Measurements from ENCODE around the gene MAVS.
"Not testable (repeated sequence)": the region's sequence is repeated elsewhere in the genome, so short reads cannot be mapped to it uniquely, and the experiment has no call there.

The MAVS gene

DNA sequence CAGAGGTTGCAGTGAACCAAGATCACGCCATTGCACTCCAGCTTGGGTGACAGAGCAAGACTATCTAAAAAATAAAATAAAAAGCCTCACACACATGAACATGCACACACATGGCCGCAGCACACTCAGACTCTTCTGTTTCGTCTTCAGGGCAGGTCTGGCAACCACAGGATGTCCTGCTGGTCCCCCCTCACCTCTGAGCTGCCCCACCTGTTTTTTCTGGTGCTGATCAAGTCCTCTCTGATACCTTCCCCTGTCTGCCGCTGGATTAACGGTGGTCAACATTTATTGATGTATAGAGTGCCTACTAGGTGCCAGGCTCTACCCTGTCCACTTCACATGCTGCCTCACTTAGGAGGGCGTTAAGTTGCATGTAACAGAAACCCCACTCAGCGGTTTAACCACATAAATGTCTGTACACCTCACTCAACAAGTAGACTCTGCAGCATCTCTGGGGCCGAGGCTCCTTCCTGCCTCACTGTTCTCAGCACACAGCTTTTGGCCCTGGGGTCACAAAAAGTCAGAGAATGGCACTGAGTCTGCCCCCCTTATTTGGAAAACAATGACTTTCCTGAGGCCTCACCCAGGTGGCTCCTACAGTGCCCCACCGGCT lies 30.8 kb upstream of the MAVS start:
- DNase-seq (ENCODE audit: low read depth, low spot score), result no peak

DNA sequence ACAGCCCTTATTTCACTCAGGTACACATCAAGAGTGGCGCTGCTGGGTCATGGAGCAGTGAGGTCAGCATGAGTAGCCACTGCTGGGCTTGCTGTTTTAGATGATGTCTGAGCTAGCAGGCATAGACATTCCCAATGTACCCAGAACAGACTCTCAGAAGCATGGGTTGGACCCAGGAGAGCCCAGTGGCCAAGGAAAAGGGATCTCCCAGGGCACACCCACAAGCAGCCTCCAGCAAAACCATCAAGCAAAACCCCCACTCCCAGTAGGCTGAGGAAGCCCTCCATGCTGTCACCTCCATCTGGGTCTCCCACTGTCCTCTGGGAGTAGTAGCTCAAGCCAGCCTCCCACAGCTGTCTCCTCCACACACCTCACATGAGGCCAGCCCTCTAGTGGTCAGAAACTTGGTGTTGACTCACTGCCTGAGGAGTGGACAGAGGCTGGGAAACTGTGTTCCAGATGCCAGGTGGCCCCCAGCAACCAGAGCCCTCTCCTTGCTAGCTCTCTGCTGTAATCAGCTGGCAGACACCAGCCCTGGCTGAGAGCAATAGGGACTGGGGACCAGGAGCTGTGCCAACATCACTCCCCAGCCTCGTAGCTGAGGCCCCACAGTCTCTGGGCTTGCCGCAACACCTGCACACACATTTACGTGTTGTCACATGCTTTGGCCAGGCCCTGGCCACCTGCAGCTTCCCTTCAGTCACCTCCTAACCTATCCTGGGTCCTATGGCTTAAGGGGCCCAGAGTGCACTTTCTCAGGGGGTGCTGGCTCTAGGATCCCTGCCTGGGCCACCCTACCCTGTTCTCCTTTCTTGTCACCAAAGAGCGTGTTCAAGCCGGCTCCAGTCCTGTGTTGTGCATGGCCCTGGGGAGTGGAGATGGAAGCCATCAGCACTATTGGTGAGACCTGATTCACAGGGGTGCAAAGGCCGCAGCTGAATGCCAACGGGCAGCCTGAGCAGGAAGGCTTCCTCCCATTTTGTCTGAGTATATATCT lies 28.2 kb upstream of the MAVS start:
- DNase-seq (ENCODE audit: low read depth, low spot score), result peak; percentile 79

DNA sequence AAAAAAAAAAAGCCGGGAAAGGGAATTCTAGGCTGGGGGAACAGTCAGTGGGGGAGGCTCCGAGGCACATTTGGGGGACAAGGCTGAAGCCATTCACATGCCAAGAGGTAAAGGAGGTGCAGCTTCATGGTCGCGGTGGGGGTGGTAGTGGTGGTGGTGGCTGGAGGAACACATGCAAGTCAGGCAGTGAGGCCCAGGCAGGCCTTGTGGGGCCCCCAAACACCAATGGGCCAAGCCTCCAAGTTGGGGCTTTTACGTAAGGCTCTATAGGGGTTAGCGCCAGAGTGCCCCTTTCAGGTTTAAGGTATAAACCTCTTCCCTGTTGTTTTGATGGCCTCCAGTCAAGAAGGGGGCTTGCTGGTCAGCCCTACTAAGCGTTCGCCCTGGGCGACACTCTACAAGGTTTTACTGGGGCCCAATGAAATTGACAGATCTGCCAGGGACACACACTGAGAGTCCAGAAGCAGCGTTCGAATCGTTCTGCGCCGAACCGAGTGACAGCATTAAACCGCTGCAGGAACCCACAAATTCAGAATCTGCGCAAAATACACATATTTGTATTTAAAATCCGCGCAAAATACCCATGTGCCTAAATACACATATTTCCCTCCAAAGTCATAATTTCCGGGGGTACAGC lies 27.1 kb upstream of the MAVS start:
- DNase-seq (ENCODE audit: low read depth, low spot score), result no peak

DNA sequence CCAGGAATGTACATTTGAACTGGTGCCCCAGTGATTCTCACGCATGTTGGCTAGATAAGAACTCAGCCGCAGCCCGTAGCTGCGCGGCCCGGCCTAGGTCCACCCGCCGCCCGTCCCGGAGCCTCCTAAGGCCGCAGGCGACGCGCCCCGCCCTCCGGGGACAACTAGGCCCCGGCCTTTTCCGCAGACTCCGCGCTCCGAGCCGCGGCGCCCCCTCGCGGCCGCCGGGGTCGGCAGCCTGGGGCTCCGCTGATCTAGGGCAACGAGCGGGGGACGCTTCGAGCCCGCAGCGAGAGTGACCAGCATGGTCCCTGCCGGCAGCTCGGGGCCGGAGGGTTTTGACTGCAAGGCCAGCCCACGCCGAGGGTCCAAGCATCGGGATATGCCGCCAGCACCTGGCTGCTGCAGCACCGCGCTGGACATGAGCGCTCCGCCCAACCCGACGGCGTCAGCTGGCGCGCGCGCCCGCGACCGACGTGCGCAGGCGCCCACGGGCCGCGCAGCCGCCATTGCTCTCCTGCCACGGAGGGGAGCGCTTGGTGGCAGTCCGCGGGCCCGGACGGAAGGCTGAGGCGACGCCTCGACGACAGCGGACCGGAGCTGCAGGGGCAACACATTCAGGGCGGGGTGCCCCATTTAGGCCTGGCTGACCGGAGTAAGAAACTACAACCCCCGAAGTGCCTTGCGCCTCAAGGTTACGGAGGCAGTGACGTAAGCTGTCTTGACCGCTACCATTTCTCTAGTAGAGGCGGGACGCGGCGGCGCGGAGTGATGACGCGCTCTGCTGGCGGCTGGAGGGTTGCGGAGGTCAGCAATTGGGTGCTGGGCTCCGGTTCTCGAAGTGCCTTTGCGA lies 26.4 kb upstream of the MAVS start, which contains the start of gene AP5S1:
Gene AP5S1, plus strand, starts transcription at position 500 of the 853 bp plus-strand sequence. CDS start 1,571 bp downstream, outside the sequence.
- DNase-seq (ENCODE audit: low read depth, low spot score), result peak; percentile 98

DNA sequence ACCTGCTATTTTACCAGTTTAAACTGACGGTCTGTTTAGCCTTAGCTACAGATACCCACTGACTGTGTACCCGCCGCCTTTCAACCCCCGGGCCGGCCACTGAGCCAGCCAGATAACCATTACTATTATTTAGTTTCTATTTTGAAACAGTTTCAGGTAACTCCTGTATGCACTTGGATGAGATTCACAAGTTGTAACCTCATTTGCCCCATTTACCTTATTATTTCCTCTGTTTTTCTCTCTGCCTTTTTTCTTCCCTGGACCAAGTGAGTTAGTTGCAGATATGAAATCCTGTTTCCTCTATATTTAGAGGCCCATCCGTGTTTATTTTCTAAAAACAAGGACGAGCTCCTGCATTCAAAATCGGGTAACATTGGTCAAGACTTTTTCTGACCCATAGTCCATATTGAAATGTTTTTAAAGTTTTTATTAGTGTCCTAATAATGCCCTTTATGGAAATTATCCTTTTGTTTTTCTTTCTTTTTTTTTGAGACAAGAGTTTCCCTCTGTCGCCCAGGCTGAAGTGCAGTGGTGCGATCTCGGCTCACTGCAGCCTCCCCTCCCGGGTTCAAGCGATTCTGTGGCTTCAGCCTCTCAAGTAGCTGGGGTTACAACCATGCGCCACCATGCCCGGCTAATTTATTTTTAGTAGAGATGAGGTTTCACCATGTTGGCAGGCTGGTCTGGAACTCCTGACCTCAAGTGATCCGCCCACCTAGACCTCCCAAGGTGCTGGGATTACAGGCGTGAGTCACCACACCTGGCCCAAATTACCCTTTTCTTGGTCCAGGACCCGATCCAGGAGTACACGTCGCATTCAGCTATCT lies 25.5 kb upstream of the MAVS start:
- no peak for DNase-seq (ENCODE audit: low read depth, low spot score)

DNA sequence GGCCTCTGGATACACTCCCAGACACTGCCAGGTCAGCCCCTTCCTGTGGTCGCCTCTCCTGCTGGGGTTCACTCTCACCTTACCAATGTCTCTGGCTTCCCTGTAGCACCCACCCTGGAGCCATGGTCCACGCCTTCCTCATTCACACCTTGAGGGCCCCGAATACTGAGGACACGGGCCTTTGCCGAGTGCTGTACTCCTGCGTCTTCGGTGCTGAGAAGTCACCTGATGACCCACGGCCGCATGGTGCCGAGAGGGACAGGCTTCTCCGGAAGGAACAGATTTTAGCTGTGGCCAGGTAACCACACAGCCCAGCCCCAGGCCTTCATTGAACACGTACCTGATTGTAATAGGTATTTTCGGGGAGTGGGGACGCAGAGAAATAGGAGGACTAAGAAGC lies 24.6 kb upstream of the MAVS start:
- no peak for DNase-seq (ENCODE audit: low read depth, low spot score)

DNA sequence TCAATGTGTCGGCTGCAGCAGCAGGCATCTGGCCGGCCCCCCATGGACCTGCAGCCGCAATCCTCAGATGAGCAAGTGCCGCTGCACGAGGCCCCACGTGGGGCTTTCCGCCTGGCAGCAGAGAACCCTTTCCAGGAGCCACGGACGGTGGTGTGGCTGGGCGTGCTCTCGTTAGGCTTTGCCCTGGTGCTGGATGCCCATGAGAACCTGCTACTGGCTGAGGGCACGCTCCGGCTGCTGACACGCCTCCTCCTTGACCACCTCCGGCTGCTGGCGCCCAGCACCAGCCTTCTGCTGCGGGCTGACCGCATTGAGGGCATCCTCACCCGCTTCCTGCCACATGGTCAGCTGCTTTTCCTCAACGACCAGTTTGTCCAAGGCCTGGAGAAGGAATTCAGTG lies 22.8 kb upstream of the MAVS start:
- no peak for DNase-seq (ENCODE audit: low read depth, low spot score)

DNA sequence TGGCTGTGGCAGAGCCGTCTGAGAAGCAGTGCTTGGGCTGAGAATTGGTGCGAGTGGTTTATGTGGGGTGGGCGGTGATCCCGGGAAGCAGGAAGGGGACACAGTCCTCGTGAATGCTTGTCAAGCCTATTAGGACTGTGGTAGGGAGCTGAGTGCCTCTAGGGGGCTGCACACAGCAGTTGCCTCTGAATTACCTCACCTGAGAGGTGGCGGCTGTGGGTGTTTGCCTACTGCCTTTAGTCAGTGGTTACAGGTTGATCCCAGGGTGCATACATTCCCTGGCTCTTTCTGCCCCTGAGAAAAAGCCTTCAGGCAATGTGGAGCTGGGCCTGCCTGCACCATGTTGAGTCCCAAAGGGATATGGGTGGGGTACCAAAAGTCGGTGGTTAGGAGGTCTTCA lies 21.1 kb upstream of the MAVS start:
- no peak for DNase-seq (ENCODE audit: low read depth, low spot score)

DNA sequence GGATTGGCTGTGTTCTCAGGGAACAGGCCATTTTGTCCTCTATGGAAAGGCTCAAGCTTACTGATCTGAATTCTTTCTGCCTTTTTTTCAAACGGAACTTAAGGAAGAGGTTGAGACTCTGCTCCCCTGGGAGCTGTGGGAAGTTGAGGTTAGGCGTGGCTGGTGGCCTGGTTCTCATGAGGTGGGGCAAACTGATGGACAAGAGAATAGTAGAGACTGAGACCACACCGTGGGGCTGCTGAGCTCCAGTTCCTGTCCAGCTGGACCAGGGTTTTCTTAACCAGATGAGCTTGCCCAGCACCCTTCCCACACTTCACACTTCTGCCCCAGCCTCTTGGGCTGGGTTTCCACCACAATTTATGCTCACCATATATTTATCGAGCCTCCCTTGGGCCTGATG lies 20.2 kb upstream of the MAVS start:
- DNase-seq (ENCODE audit: low read depth, low spot score), result no peak

DNA sequence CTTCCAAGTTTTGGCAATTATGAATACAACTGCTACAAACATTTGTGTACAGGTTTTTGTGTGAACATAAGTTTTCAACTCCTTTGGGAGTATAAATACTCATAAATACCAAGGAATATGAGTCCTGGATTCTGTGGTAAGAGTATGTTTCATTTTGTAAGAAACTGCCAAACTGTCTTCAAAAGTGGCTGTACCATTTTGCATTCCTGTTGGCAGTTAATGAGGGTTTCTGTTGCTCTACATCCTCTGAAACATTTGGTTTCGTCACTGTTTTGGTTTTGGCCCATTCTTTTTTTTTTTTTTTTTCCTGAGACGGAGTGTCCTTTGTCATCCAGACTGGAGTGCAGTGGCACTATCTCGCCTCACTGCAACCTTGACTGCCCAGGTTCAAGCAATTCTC lies 17.8 kb upstream of the MAVS start:
- DNase-seq (ENCODE audit: low read depth, low spot score), result no peak

DNA sequence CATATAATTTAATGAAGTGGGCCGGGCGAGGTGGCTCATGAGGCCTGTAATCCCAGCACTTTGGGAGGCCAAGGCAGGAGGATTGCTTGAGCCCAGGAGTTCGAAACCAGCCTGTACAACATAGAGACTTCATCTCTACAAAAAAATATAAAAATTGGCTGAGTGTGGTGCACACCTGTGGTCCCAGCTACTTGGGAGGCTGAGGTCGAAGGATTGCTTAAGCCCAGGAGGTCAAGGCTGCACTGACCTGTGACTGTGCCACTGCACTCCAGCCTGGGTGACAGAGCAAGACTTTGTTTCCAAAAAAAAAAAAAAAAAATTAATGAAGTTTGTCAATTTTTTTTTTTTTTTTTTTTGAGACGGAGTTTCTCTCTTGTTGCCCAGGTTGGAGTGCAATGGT lies 16.7 kb upstream of the MAVS start:
- DNase-seq (ENCODE audit: low read depth, low spot score), result not testable (repeated sequence)

DNA sequence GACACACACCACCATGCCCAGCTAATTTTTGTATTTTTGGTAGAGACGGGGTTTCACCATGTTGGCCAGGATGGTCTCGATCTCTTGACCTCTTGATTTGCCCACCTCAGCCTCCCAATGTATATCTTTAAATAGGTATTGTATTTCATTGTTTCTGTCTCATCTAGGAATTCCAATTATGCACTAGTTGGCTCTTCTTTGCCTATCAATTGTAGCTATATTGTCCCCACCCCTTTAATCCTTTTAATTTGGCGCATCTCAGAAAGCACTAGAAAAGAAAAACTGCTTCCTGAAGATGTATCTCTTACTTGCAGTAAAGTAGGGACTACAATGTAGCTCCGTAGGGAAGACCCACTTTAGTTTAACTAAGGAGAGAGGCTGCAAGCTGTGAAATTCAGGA lies 10.5 kb upstream of the MAVS start:
- DNase-seq (ENCODE audit: low read depth, low spot score), result no peak

DNA sequence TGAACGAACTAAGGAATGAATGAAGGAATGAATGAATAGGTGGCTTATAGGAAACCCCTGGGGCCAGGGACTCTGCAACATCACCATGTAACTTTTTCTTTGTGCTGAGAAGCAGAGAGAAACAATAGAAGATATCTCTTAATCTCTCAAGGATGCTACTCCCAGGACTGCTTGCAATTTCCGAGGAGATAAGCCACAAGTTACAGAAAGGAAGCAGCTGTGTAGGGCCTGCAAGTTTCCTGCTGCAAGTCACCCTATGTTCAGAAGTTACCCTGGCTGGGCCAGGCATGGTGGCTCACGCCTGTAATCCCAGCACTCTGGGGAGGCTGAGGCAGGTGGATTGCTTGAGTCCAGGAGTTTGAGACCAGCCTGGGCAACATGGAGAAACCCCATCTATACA lies 7.3 kb upstream of the MAVS start:
- DNase-seq (ENCODE audit: low read depth, low spot score), result no peak

DNA sequence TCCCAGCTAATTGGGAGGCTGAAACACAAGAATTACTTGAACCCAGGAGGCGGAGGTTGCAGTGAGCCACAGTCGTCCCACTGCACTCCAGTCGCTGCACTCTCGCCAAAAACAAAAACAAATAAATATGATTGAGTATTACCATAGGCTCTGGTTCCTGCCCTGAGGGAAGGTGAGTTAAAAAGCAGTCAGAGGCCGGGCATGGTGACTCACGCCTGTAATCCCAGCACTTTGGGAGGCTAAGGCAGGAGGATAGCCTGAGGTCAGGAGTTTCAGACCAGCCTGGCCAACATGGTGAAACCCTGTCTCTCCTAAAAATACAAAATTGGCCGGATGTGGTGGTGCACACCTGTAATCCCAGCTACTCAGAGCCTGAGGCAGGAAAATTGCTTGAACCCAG lies 6.4 kb upstream of the MAVS start:
- not testable (repeated sequence) for DNase-seq (ENCODE audit: low read depth, low spot score)

DNA sequence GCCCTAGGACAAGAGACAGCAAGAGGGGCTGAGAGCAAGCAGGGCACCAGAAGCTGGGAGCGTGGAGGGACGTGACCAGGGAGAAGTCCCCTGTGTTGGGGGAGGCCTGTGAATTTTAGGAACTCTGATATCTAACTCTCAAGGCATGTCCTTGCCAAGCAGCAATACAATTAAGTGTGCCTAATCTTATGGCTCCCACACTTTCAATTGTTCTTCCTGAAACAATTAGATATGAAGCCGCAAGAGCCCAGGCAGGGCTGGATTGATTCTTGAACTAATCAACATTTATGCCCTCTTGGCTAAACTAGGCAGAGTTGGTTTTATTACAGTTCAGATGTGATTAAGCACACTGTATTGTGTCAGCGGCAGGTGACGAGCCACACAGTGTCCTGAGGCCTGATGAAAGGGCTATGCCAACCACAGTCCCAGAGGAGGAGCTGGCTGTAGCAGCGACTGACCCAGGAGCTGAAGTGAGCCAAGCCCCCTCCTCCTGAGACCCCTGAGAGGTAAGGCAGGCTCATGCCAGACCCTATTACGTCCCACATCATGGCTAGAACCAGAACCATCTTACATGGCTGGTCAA lies 4.2 kb upstream of the MAVS start:
- no peak for DNase-seq (ENCODE audit: low read depth, low spot score)

DNA sequence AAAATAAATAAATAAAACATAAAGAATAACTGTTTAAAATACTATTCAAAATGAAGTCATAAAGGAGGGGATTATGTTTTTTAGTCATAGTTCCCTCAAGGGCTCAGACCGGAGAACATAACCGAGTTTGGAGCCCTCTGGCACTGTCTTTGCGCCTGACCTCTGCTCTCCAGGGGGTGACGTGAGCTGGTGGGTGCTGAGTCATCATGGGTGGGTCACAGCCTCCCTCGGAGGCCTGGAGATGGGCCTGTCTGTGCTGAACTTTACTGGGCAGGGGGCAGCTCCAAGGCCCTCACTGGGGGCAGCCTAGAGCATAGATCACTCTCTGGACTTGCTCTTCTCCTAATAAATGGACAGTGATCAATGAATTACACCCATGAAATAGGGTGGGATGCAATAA lies 3.1 kb upstream of the MAVS start:
- peak; percentile 26 for DNase-seq (ENCODE audit: low read depth, low spot score)

DNA sequence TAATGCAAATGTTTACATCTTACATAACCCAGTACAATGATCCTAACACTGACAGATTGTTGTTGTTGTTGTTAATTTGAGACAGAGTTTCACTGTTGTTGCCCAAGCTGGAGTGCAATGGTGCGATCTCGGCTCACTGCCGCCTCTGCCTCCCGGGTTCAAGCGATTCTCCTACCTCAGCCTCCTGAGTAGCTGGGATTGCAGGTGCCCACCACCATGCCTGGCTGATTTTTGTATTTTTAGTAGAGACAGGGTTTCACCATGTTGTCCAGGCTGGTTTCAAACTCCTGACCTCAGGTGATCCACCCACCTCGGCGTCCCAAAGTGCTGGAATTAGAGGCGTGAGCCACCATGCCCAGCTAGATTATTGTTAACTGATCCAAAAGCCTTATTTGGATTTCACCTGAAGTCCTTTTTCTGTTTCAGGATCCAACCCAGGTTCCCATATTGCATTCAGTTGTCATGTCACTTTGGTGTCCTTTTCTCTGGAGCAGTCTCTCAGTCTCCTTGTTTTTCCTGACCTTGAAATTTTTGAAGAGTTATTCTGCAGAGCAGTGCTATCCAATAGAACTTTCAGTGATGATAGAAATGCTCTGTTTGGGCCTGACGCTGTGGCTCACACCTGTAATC lies 2.5 kb upstream of the MAVS start:
- not testable (repeated sequence) for DNase-seq (ENCODE audit: low read depth, low spot score)

DNA sequence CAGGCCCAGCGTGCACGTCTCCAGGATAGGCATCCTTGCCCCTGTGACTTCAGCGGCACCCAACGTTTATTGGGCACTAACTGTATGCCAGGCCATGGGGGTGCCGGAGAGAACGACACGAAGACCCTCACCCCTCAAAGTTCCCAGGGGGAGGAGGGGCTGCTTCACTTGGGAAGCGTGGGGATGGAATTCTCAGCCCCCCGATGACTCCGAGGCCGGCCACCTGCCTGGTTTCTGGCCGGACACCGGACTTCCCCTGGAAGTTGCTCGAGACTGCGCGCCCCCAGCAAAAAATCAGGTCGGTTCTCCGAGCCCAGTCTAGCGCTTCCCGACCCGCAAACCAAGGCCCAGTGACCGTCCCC lies 275 bp upstream of the MAVS start:
- no peak for DNase-seq (ENCODE audit: low read depth, low spot score)

DNA sequence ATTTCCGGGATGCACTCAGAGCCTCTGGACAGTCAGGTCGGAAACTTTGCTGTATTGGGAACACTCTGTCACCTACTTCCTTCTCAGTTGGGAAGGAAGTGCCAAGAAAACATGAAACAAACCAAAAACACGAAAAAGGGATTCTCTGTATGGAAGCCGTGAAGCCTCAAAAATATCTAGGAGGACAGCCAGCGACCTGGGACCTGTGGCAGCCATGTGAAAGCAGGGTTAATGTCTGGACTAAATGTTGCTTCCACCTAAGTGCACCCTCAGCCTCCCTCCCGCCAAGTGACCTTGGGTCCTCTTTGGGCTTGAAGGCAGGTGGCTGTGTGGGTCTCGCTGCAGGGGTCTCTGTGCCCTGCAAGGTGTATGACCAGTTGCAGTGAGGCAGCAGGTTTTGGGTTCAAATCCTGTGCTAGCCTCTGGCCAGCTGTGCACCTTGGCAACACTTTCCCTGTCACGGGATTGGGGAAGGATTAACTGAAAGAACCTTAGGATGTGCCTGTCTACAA lies 851 bp downstream of the MAVS start:
- peak; percentile 43 for DNase-seq (ENCODE audit: low read depth, low spot score)

DNA sequence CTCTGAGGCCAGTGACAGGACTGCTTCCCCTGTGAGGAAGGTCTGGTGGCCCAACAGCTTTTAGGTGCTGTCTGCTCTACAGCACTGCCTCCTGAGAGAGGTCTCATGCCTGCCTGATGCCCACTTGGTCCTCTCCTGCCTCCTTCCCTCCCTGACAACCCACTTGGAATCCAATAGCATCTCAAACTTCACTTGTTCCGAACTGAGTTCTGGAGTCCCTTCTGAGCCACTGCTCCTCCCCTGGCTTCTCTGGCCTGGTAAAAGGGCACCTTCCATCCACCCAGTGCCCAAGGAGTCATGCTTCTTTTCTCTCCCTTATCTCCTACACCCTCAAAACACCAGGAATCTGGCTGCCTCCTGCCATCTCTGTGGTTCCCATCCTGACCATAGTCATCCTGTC lies 1.9 kb downstream of the MAVS start:
- DNase-seq (ENCODE audit: low read depth, low spot score), result no peak

Data from astrocyte of the hippocampus (primary cell).